Breast epithelium (tissue), 4 donors: Measurements from ENCODE around the gene FARP1. TPM values are rescaled to one million over a fixed set of nuclear protein-coding genes. Genes with fewer than 3 reads are reported as not detected.

Source experiments
- DNase-seq, 2 donors: peaks; one replicate each; pipeline ENCODE4 v3.0.0-alpha.2; 2019; ENCODE audit warnings: low spot score in 2 of 2
- H3K27ac ChIP-seq, 2 donors: fragments of 200-600 bp; sonication (generic) in 1 of 2; one replicate each; pipeline ENCODE4 v1.5.1; 2016 to 2019; ENCODE audit warnings: mild to moderate bottlenecking in 1 of 2
- H3K27me3 ChIP-seq, 2 donors: fragments of 200-600 bp; sonication (generic) in 1 of 2; one replicate each; pipeline versions ENCODE4 v1.5.1 to v1.6.0; 2017 to 2019; ENCODE audit warnings: control low read depth in 1 of 2, mild to moderate bottlenecking in 1 of 2
- H3K36me3 ChIP-seq: fragments of 200-600 bp; one replicate; pipeline ENCODE4 v1.5.1; 2019
- H3K4me1 ChIP-seq, 2 donors: fragments of 200-600 bp; sonication (generic); one replicate each; pipeline ENCODE4 v1.5.1; 2016 to 2019; ENCODE audit warnings: control low read depth in 1 of 2
- H3K4me3 ChIP-seq, 3 donors: fragments of 200-600 bp; sonication (generic); 1 replicate in 2 of 3; 2 replicates in 1 of 3; pipeline ENCODE4 v1.5.1; 2016 to 2019; ENCODE audit warnings: mild to moderate bottlenecking in 3 of 3, moderate library complexity in 2 of 3
- H3K9me3 ChIP-seq, 2 donors: fragments of 200-600 bp; sonication (generic) in 1 of 2; one replicate each; pipeline ENCODE4 v1.5.1; 2016 to 2019; ENCODE audit warnings: control low read depth in 1 of 2
- CTCF ChIP-seq, 3 donors: fragments of 450-650 bp; IDR thresholded peaks; one replicate each; pipeline ENCODE4 v1.5.1; 2016 to 2017; ENCODE audit warnings: antibody characterized with exemption in 3 of 3, mild to moderate bottlenecking in 3 of 3, moderate library complexity in 3 of 3
- POLR2A ChIP-seq: fragments of 450-650 bp; IDR thresholded peaks from one replicate; pipeline ENCODE4 v1.6.1; 2016; ENCODE audit warnings: antibody characterized with exemption, mild to moderate bottlenecking, moderate library complexity
- POLR2AphosphoS5 ChIP-seq, 3 donors: sonication (generic); formaldehyde crosslinking; IDR thresholded peaks; one replicate each; pipeline ENCODE4 v1.6.1; 2017; ENCODE audit warnings: antibody characterized with exemption in 3 of 3
- intact Hi-C: fragments of 100-400 bp; cut with DNase I; formaldehyde crosslinking; loops from one replicate; pipeline ENCODE4 v1.15.1; 2023; ENCODE audit warnings: low total_unique reads
- total RNA-seq, 3 donors: library from RNA; depleted of rRNA; stranded (reverse); fragments of >200 nt; gene quantifications; one replicate each; pipeline ENCODE4 v1.1.0, GENCODE V29; 2016

FARP1 gene
- total RNA-seq, 3 donors from 2014 or later, result 29.8 to 97.3 (median 80.1) TPM

GRCh38 chr13:98315902-98316301 lies 173.0 kb downstream of the FARP1 start:
- Histone ChIP-seq H3K4me1 (no peaks in the 10 kb centered on the region), H3K27me3 (no peaks in the 10 kb centered on the region), H3K27ac (no peak overlapping the region), H3K36me3 (no peaks in the 10 kb centered on the region), H3K9me3 (no peaks in the 10 kb centered on the region), H3K4me3 (no peak overlapping the region)
- no peak for TF ChIP-seq CTCF (IDR thresholded peaks at IDR 0.05)
- no peak for TF ChIP-seq POLR2A
- no peak for TF ChIP-seq POLR2AphosphoS5 (IDR thresholded peaks at IDR 0.05)
- intact Hi-C loops, result no loop called here
- no peak for DNase-seq

- intact Hi-C loops, result no loop called here
Observed at GRCh38 chr13:98317573-98318171, 174.8 kb downstream of the FARP1 start.

GRCh38 chr13:98318263-98318878 lies 175.5 kb downstream of the FARP1 start:
- no peak overlapping the region for H3K27ac ChIP-seq
- no peaks in the 10 kb centered on the region for H3K27me3 ChIP-seq
- no peaks in the 10 kb centered on the region for H3K36me3 ChIP-seq
- DNase-seq, result no peak
- intact Hi-C loops, result no loop called here
- H3K4me1 ChIP-seq, result no peaks in the 10 kb centered on the region
- no peak for TF ChIP-seq CTCF (IDR thresholded peaks at IDR 0.05)
- no peak overlapping the region for H3K4me3 ChIP-seq
- H3K9me3 ChIP-seq, result no peaks in the 10 kb centered on the region

More at GRCh38 chr13:98317573-98318171, 174.8 kb downstream of the FARP1 start:
- no peak for DNase-seq
- no peak overlapping the region for H3K4me3 ChIP-seq
- no peaks in the 10 kb centered on the region for H3K9me3 ChIP-seq
- no peaks in the 10 kb centered on the region for H3K4me1 ChIP-seq
- no peaks in the 10 kb centered on the region for H3K27me3 ChIP-seq
- H3K36me3 ChIP-seq, result no peaks in the 10 kb centered on the region
- no peak for TF ChIP-seq POLR2AphosphoS5 (IDR thresholded peaks at IDR 0.05)
- no peak for TF ChIP-seq CTCF (IDR thresholded peaks at IDR 0.05)
- H3K27ac ChIP-seq, result no peak overlapping the region

GRCh38 chr13:98320561-98321105 lies 177.7 kb downstream of the FARP1 start:
- Histone ChIP-seq H3K27me3 (no peaks in the 10 kb centered on the region), H3K36me3 (no peaks in the 10 kb centered on the region), H3K9me3 (no peaks in the 10 kb centered on the region), H3K4me1 (peaks cover 0 to 4% of the 10 kb centered on the region in 2 donors), H3K4me3 (no peak overlapping the region), H3K27ac (no peak overlapping the region)
- DNase-seq, result no peak
- intact Hi-C loops, result no loop called here
- TF ChIP-seq CTCF (IDR thresholded peaks at IDR 0.05), result no peak
- TF ChIP-seq POLR2A, result no peak
- TF ChIP-seq POLR2AphosphoS5 (IDR thresholded peaks at IDR 0.05), result no peak

GRCh38 chr13:98321395-98321794 lies 178.5 kb downstream of the FARP1 start:
- H3K9me3 ChIP-seq, result no peaks in the 10 kb centered on the region
- TF ChIP-seq POLR2A (no peak), CTCF (IDR thresholded peaks at IDR 0.05) (no peak), POLR2AphosphoS5 (IDR thresholded peaks at IDR 0.05) (no peak)
- DNase-seq, result no peak
- H3K27ac ChIP-seq, result no peak overlapping the region
- H3K36me3 ChIP-seq, result no peaks in the 10 kb centered on the region
- intact Hi-C loops, result no loop called here
- H3K4me1 ChIP-seq, result peaks cover 0 to 4% of the 10 kb centered on the region in 2 donors
- H3K4me3 ChIP-seq, result no peak overlapping the region
- H3K27me3 ChIP-seq, result no peaks in the 10 kb centered on the region
